Neural cell (in vitro differentiated cells): ENCODE measurements around the gene CDH6. TPM values are rescaled to one million over a fixed set of nuclear protein-coding genes. Genes with fewer than 3 reads are reported as not detected.

ENCODE experiments used
- H2AFZ ChIP-seq: fragments of 200-600, 300-800 bp; sonication (generic), shearing (Covaris generic); 2 replicates; pipeline ENCODE4 v1.6.0; 2014; ENCODE audit warnings: low read depth, mild to moderate bottlenecking, antibody characterized with exemption, low read length, moderate library complexity
- H3F3A ChIP-seq: fragments of 200-600 bp; shearing (Covaris generic); 2 replicates; pipeline ENCODE4 v1.6.1; 2016; ENCODE audit warnings: mild to moderate bottlenecking, moderate library complexity, mixed read lengths, antibody characterized with exemption, low read length; ENCODE audit not compliant: insufficient read depth, poor library complexity, severe bottlenecking
- H3K27ac ChIP-seq: fragments of 200-600, 300-800 bp; sonication (generic), shearing (Covaris generic); 2 replicates; pipeline ENCODE4 v1.5.1; 2014; ENCODE audit warnings: mild to moderate bottlenecking, low read length, moderate library complexity
- H3K27me3 ChIP-seq: fragments of 300-800, 200-600 bp; sonication (generic), shearing (Covaris generic); 2 replicates; pipeline ENCODE4 v1.6.0; 2014; ENCODE audit warnings: mild to moderate bottlenecking, low read depth, low read length, moderate library complexity; ENCODE audit not compliant: insufficient read depth
- H3K36me3 ChIP-seq: fragments of 300-800, 200-600 bp; sonication (generic), shearing (Covaris generic); 2 replicates; pipeline ENCODE4 v1.5.1; 2014; ENCODE audit warnings: mild to moderate bottlenecking, antibody characterized with exemption, low read length, moderate library complexity; ENCODE audit not compliant: insufficient read depth
- H3K4me2 ChIP-seq: fragments of 300-800, 200-600 bp; sonication (generic), shearing (Covaris generic); 2 replicates; pipeline ENCODE4 v1.6.0; 2014; ENCODE audit warnings: mild to moderate bottlenecking, low read length
- H3K4me3 ChIP-seq: fragments of 300-800, 200-600 bp; sonication (generic), shearing (Covaris generic); 2 replicates; pipeline ENCODE4 v1.5.1; 2014; ENCODE audit warnings: mild to moderate bottlenecking, low read length, moderate library complexity
- H3K79me2 ChIP-seq: fragments of 200-600 bp; shearing (Covaris generic); replicated peaks from 2 replicates; pipeline ENCODE4 v1.6.0; 2014; ENCODE audit warnings: mild to moderate bottlenecking, low read length, moderate library complexity; ENCODE audit not compliant: insufficient read depth
- H3K9ac ChIP-seq: fragments of 300-800, 200-600 bp; sonication (generic), shearing (Covaris generic); 2 replicates; pipeline ENCODE4 v1.6.1; 2016; ENCODE audit warnings: mild to moderate bottlenecking, low read length, mixed read lengths
- H3K9me2 ChIP-seq: fragments of 200-600 bp; shearing (Covaris generic); 2 replicates; pipeline ENCODE4 v1.6.1; 2016; ENCODE audit warnings: mild to moderate bottlenecking, low read length, mixed read lengths; ENCODE audit not compliant: insufficient read depth
- H3K9me3 ChIP-seq: fragments of 200-600, 300-800 bp; sonication (generic), shearing (Covaris generic); 2 replicates; pipeline ENCODE4 v1.6.1; 2016; ENCODE audit warnings: mild to moderate bottlenecking, mixed run types, low read length, moderate library complexity, mixed read lengths
- H4K20me1 ChIP-seq: fragments of 200-600 bp; shearing (Covaris generic); 2 replicates; pipeline ENCODE4 v1.6.1; 2016; ENCODE audit warnings: mild to moderate bottlenecking, mixed run types; ENCODE audit not compliant: insufficient read depth
- CTCF ChIP-seq: fragments of 450-650 bp; IDR thresholded peaks from 2 replicates; pipeline ENCODE4 v1.5.1; 2014; ENCODE audit warnings: antibody characterized with exemption, mild to moderate bottlenecking, moderate library complexity; ENCODE audit not compliant: poor library complexity, severe bottlenecking
- EP300 ChIP-seq: fragments of 450-650 bp; conservative IDR thresholded peaks from 2 replicates; pipeline ENCODE4 v1.6.1; 2014; ENCODE audit warnings: antibody characterized with exemption, mild to moderate bottlenecking, moderate library complexity; ENCODE audit not compliant: poor library complexity, severe bottlenecking
- EZH2 ChIP-seq: fragments of 200-600, 300-800 bp; shearing (Covaris generic), sonication (generic); IDR thresholded peaks from 2 replicates; pipeline ENCODE4 v1.6.1; 2014; ENCODE audit warnings: antibody characterized with exemption, low read length, borderline replicate concordance, mild to moderate bottlenecking; ENCODE audit not compliant: insufficient read depth, poor library complexity, severe bottlenecking
- MXI1 ChIP-seq: fragments of 450-650 bp; conservative IDR thresholded peaks from 2 replicates; pipeline ENCODE4 v1.6.1; 2014; ENCODE audit warnings: antibody characterized with exemption, mild to moderate bottlenecking; ENCODE audit not compliant: poor library complexity, severe bottlenecking
- POLR2AphosphoS5 ChIP-seq: IDR thresholded peaks from 2 replicates; pipeline ENCODE4 v1.6.1; 2012
- RAD21 ChIP-seq: fragments of 450-650 bp; conservative IDR thresholded peaks from 2 replicates; pipeline ENCODE4 v1.6.1; 2014; ENCODE audit warnings: antibody characterized with exemption, mild to moderate bottlenecking, moderate library complexity
- REST ChIP-seq: IDR thresholded peaks from 2 replicates; pipeline ENCODE4 v1.6.1; 2012; ENCODE audit warnings: borderline replicate concordance
- SMC3 ChIP-seq: fragments of 450-650 bp; conservative IDR thresholded peaks from 2 replicates; pipeline ENCODE4 v1.6.1; 2014; ENCODE audit warnings: antibody characterized with exemption, mild to moderate bottlenecking, moderate library complexity; ENCODE audit not compliant: poor library complexity
- TAF1 ChIP-seq: IDR thresholded peaks from 2 replicates; pipeline ENCODE4 v1.6.1; 2012; ENCODE audit warnings: low read depth
- polyA plus RNA-seq: library from polyadenylated mRNA; depleted of rRNA; stranded (reverse); fragments of >200 nt; gene quantifications from 2 replicates; pipeline ENCODE4 v1.2.3, GENCODE V29; 2014

CDH6 gene
- polyA plus RNA-seq, 1 donor from 2014 or later, result 2.1 TPM

GRCh38 chr5:31232273-31232888 lies 38.9 kb downstream of the CDH6 start:
- Histone ChIP-seq H3K4me3 (no peak overlapping the region), H3K9ac (no peak overlapping the region), H3K9me3 (no peaks in the 10 kb centered on the region), H2AFZ (no peak overlapping the region), H4K20me1 (no peaks in the 10 kb centered on the region), H3F3A (no peaks in the 10 kb centered on the region), H3K9me2 (no peaks in the 10 kb centered on the region), H3K79me2 (no peaks in the 10 kb centered on the region), H3K27me3 (no peaks in the 10 kb centered on the region), H3K4me2 (no peak overlapping the region), H3K36me3 (no peaks in the 10 kb centered on the region), H3K27ac (no peak overlapping the region)
- peak; percentile 65 for TF ChIP-seq SMC3
- TF ChIP-seq RAD21, result peak; percentile 68
- peak; percentile 55 for TF ChIP-seq CTCF
- no peak for TF ChIP-seq MXI1

GRCh38 chr5:31235381-31235780 lies 41.9 kb downstream of the CDH6 start:
- Histone ChIP-seq H3K4me2 (no peak overlapping the region), H2AFZ (no peak overlapping the region), H3K36me3 (no peaks in the 10 kb centered on the region), H3K27ac (no peak overlapping the region), H4K20me1 (no peaks in the 10 kb centered on the region), H3F3A (no peaks in the 10 kb centered on the region), H3K9ac (no peak overlapping the region), H3K79me2 (no peaks in the 10 kb centered on the region), H3K4me3 (no peak overlapping the region), H3K27me3 (no peaks in the 10 kb centered on the region), H3K9me3 (no peaks in the 10 kb centered on the region), H3K9me2 (no peaks in the 10 kb centered on the region)
- TF ChIP-seq RAD21 (no peak), TAF1 (no peak), CTCF (no peak), EZH2 (no peak), POLR2AphosphoS5 (no peak)

GRCh38 chr5:31236339-31236738 lies 42.9 kb downstream of the CDH6 start:
- no peak overlapping the region for H2AFZ ChIP-seq
- no peak overlapping the region for H3K27ac ChIP-seq
- no peaks in the 10 kb centered on the region for H3K9me3 ChIP-seq
- no peaks in the 10 kb centered on the region for H4K20me1 ChIP-seq
- H3K9me2 ChIP-seq, result no peaks in the 10 kb centered on the region
- H3K4me3 ChIP-seq, result no peak overlapping the region
- no peak overlapping the region for H3K4me2 ChIP-seq
- H3K9ac ChIP-seq, result no peak overlapping the region
- no peaks in the 10 kb centered on the region for H3K36me3 ChIP-seq
- no peaks in the 10 kb centered on the region for H3F3A ChIP-seq
- no peaks in the 10 kb centered on the region for H3K79me2 ChIP-seq
- H3K27me3 ChIP-seq, result no peaks in the 10 kb centered on the region
- TF ChIP-seq POLR2AphosphoS5 (no peak), CTCF (no peak), SMC3 (no peak), REST (no peak), RAD21 (no peak), EZH2 (no peak), TAF1 (no peak), MXI1 (no peak), EP300 (no peak)
